Coronary artery (tissue), 2 donors: ENCODE data around the gene MX2.

Experiments used
- DNase-seq: peaks from one replicate; pipeline ENCODE4 v3.0.0-alpha.2; 2017; ENCODE audit warnings: low spot score
- H3K27ac ChIP-seq, 2 donors: fragments of 200-600 bp; sonication (generic); one replicate each; pipeline ENCODE4 v1.5.1; 2016 to 2019
- H3K4me3 ChIP-seq: fragments of 200-600 bp; sonication (generic); 2 replicates; pipeline ENCODE4 v1.5.1; 2016; ENCODE audit warnings: mild to moderate bottlenecking, moderate library complexity
- TF ChIP-seq, protein P1 (sequence below): fragments of 200-600 bp; sonication (generic); IDR thresholded peaks from one replicate; pipeline ENCODE4 v1.5.1; 2019; ENCODE audit warnings: antibody characterized with exemption

MX2 gene

DNA sequence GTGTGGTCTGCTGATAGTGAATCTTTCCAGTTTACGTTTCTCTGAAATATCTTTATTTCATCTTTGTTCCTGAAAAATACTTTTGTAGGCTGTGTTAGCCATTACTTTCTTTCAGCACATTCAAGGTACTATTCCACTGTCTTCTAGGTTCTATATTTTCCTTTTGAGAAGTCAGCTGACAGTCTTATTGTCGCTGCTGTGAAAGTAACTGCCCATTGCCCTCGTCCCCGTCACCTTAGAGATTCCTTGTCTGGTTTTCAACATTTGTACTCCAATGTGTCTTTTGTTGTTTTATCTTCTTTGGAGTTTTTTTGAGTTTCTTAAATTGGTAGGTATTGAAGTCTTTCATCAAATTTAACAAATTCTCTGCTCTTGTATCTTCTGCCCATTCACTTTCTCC lies 19.8 kb upstream of the MX2 start:
- no peak overlapping the region for H3K27ac ChIP-seq
- no peak overlapping the region for H3K4me3 ChIP-seq
- DNase-seq: no peak
- TF ChIP-seq, protein P1, sequence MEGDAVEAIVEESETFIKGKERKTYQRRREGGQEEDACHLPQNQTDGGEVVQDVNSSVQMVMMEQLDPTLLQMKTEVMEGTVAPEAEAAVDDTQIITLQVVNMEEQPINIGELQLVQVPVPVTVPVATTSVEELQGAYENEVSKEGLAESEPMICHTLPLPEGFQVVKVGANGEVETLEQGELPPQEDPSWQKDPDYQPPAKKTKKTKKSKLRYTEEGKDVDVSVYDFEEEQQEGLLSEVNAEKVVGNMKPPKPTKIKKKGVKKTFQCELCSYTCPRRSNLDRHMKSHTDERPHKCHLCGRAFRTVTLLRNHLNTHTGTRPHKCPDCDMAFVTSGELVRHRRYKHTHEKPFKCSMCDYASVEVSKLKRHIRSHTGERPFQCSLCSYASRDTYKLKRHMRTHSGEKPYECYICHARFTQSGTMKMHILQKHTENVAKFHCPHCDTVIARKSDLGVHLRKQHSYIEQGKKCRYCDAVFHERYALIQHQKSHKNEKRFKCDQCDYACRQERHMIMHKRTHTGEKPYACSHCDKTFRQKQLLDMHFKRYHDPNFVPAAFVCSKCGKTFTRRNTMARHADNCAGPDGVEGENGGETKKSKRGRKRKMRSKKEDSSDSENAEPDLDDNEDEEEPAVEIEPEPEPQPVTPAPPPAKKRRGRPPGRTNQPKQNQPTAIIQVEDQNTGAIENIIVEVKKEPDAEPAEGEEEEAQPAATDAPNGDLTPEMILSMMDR: no peak

DNA sequence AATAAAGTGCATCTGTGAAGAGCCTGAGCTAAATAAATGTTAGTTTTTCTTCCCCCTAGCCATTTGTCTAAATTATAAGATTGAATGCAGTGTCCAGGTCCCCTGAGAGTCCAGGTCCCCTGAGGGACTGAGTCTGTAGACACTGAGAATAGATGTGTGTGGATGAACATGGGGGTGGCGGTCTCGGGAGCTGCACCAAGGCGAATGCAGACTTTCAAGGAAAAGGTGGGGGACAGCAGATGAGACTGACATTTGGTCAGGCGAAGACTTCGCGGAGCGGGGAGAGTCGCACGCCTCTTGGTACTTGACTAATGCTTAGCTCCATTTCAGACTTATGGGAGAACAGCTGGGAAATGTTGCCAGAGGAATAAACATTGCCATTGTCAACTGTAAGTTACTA lies 17.7 kb upstream of the MX2 start:
- TF ChIP-seq, protein P1: no peak
- no peak for DNase-seq
- no peak overlapping the region for H3K4me3 ChIP-seq
- H3K27ac ChIP-seq: no peak overlapping the region

DNA sequence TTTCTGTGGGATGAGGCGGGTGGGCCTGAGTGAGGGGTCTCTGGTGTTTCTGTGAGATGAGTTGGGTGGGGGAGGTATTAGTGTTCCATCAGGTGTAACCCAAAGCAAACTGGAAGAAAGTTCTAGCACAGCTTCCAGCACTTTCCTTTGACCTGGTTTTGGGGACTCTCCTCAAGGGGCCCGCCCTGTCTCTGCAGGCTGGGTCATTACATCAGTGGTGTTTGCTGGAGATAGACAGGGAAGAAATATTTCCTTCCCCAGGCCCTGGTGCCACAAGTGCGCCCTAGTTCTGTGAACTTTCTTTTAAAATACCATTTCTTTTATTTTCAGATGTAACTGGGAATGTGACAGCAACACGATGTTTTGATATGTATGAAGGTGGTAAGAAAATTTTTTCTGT lies 16.5 kb upstream of the MX2 start:
- Histone ChIP-seq H3K4me3 (no peak overlapping the region), H3K27ac (no peak overlapping the region)
- TF ChIP-seq, protein P1: no peak
- DNase-seq: no peak

DNA sequence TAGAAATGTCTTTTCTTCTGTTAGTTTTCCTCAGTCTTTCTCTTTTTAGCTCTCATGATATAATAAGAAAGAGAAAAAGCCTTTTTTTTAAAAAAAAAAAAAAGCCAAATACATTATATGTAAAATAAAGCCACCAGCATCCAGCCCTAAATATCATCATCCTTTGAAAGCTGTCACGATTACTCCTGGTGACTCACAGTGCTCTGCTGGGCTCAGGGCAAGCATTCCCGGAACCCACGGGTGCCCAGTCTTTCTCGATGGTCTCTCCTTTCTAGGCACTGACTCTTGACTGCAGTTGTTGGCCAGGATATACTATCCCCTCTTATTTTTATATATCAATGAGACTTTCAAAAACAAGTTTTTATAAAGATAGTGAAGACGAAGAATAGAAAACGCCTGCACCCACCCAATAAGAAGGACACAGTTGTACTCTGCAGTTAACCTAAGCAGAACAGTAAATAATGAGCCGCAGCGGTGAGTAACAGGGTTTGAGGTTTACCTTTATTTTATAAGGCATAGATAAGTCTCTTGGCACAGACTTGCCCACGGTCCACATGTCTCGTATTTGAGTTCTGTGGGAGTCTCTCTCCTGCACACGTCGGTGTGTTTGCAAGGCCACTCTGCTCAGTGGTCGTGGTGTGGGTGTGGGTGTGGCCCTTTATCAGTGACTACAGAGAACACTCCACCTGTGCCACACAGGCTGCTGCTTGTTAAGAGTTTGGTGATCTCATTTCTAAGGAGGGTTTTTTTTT lies 15.7 kb upstream of the MX2 start:
- H3K4me3 ChIP-seq: no peak overlapping the region
- no peak for DNase-seq
- TF ChIP-seq, protein P1: no peak
- H3K27ac ChIP-seq: no peak overlapping the region

DNA sequence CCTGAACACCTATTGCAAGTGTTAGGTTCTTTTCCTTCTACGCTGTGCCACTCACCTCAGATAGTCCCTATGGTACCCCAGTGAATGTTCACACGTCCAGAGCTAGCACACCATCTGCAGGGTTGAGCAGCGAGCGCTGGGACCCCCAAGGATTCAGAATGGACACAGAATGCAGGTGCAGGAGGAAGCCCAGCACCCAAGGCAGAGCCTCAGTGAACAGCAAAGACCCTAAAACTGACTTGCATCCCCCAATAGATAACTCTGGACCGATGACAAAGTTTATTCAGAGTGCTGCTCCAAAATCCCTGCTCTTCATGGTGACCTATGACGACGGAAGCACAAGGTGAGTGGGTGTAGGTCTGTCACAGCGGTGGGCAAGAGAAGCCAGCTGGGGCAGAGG lies 15.1 kb upstream of the MX2 start:
- DNase-seq: no peak
- Histone ChIP-seq H3K4me3 (no peak overlapping the region), H3K27ac (no peak overlapping the region)
- TF ChIP-seq, protein P1: no peak

DNA sequence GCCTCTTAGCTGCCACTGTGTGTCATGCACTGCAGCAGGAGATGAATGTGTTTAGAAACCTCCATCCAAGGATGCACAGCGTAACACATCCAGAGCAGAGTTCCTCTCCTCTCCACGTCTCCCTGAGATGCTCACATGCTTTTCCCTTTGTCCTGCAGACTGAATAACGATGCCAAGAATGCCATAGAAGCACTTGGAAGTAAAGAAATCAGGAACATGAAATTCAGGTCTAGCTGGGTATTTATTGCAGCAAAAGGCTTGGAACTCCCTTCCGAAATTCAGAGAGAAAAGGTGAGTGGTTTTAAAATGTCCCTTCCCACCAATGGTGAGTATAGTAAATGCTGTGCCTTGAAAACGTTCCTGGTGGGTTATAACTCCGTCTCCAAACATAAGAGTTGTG lies 13.4 kb upstream of the MX2 start:
- DNase-seq: no peak
- H3K27ac ChIP-seq: no peak overlapping the region
- TF ChIP-seq, protein P1: no peak

DNA sequence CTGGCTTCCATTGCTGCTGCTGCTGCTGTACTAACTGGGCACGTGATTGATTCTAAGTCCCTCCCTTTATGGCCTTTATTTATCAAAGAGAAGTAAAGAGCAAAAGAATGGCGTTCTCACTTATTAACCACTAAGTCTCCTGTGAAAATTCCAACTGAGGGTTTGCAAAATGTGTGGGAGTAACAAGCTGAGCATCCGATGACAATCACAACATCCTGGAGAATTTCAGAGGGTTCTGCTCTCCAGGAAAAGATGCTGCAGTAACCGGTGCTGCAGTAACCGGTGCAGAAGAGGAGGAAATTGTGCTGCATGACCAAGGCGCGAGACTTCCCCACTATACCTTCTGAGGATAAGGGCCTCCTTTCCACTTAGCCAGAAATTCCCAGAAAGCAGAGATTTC lies 12.7 kb upstream of the MX2 start:
- TF ChIP-seq, protein P1: no peak
- Histone ChIP-seq H3K4me3 (no peak overlapping the region), H3K27ac (no peak overlapping the region)
- no peak for DNase-seq

More for the DNA sequence above, 13.4 kb upstream of the MX2 start:
- no peak overlapping the region for H3K4me3 ChIP-seq
